PC-3 (cell line): Measurements from ENCODE around the gene FBXO34.

Experiments used
- EZH2 ChIP-seq: fragments of 300-600 bp; sonication (generic); IDR thresholded peaks from one replicate; pipeline ENCODE4 v1.6.1; 2017; ENCODE audit warnings: antibody characterized with exemption, mild to moderate bottlenecking, low read length; ENCODE audit not compliant: unreplicated experiment
- EZH2phosphoT487 ChIP-seq: fragments of 300-600 bp; sonication (generic); IDR thresholded peaks from 2 replicates; pipeline ENCODE4 v1.6.1; 2018; ENCODE audit warnings: mild to moderate bottlenecking, antibody characterized with exemption, low read length, borderline replicate concordance
- TF ChIP-seq, protein P1 (sequence below): fragments of 300-600 bp; sonication (generic); conservative IDR thresholded peaks from 2 replicates; pipeline ENCODE4 v1.5.1; 2017; ENCODE audit warnings: antibody characterized with exemption, low read depth, mild to moderate bottlenecking, low read length

DNA sequence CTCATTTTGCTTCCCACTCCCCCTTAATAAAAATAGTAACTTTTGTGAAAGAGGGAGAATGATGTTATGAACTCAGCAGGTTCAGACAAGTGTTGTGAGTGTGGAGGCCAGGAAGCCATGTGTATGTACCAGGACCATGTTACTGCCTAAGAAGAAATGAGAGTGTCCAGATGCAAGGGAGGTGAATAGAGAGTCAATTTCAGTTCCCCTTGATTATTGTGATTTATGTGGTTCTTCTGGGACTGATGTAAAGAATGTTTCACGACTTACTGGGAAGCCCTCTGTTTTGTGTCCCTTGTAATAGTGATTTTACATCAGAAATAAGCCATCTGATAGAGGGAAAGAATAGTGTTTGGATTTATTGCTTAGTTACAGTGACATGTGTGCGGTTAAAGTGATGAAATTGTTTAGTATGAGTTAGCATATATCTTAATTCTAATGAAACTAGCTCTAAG, 32.5 kb downstream of the FBXO34 start:
- TF ChIP-seq, protein P1, sequence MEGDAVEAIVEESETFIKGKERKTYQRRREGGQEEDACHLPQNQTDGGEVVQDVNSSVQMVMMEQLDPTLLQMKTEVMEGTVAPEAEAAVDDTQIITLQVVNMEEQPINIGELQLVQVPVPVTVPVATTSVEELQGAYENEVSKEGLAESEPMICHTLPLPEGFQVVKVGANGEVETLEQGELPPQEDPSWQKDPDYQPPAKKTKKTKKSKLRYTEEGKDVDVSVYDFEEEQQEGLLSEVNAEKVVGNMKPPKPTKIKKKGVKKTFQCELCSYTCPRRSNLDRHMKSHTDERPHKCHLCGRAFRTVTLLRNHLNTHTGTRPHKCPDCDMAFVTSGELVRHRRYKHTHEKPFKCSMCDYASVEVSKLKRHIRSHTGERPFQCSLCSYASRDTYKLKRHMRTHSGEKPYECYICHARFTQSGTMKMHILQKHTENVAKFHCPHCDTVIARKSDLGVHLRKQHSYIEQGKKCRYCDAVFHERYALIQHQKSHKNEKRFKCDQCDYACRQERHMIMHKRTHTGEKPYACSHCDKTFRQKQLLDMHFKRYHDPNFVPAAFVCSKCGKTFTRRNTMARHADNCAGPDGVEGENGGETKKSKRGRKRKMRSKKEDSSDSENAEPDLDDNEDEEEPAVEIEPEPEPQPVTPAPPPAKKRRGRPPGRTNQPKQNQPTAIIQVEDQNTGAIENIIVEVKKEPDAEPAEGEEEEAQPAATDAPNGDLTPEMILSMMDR: no peak
- no peak for TF ChIP-seq EZH2phosphoT487
- TF ChIP-seq EZH2: no peak
